ENCODE measurements around the gene ZNF366.

Gene ZNF366

GRCh38 chr5:72507231-72507906 lies at the start of gene ZNF366:
Gene ZNF366, minus strand, starts transcription at chr5:72507410. Its CDS starts 45,914 bp downstream, at chr5:72461496.
- no peaks in the 10 kb centered on the region for H3K36me3 Mint-ChIP-seq (ENCODE audit: low read depth)
- peaks cover 2% of the 10 kb centered on the region for H3K4me1 Mint-ChIP-seq (ENCODE audit: low read depth)

GRCh38 chr5:72556351-72557166 lies 49.3 kb upstream of the ZNF366 start:
- Mint-ChIP-seq H3K4me3 (peak overlapping the region; percentile 55), H3K27ac (no peak overlapping the region), H3K36me3 (ENCODE audit: low read depth) (no peaks in the 10 kb centered on the region), H3K9me3 (no peaks in the 10 kb centered on the region), H3K4me1 (ENCODE audit: low read depth) (peaks cover 7% of the 10 kb centered on the region), H3K27me3 (ENCODE audit: low read depth) (peaks cover 20% of the 10 kb centered on the region)

More at GRCh38 chr5:72507231-72507906, at the start of gene ZNF366:
- Mint-ChIP-seq H3K4me3 (no peak within 1 kb of the TSS), H3K27ac (no peak within 1 kb of the TSS), H3K27me3 (ENCODE audit: low read depth) (peaks cover 18% of the 10 kb centered on the region), H3K9me3 (no peaks in the 10 kb centered on the region)

GRCh38 chr5:72555871-72556270 lies 48.7 kb upstream of the ZNF366 start:
- no peak overlapping the region for H3K27ac Mint-ChIP-seq
- H3K36me3 Mint-ChIP-seq (ENCODE audit: low read depth), result no peaks in the 10 kb centered on the region
- H3K27me3 Mint-ChIP-seq (ENCODE audit: low read depth), result peaks cover 20% of the 10 kb centered on the region
- H3K4me1 Mint-ChIP-seq (ENCODE audit: low read depth), result peaks cover 7% of the 10 kb centered on the region
- no peak overlapping the region for H3K4me3 Mint-ChIP-seq
- H3K9me3 Mint-ChIP-seq, result no peaks in the 10 kb centered on the region

- no peak overlapping the region for H3K27ac Mint-ChIP-seq
- H3K27me3 Mint-ChIP-seq (ENCODE audit: low read depth), result peaks cover 20% of the 10 kb centered on the region
- H3K4me3 Mint-ChIP-seq, result no peak overlapping the region
- H3K36me3 Mint-ChIP-seq (ENCODE audit: low read depth), result no peaks in the 10 kb centered on the region
- H3K4me1 Mint-ChIP-seq (ENCODE audit: low read depth), result peaks cover 7% of the 10 kb centered on the region
- no peaks in the 10 kb centered on the region for H3K9me3 Mint-ChIP-seq
Measured at GRCh38 chr5:72554897-72555296, 47.7 kb upstream of the ZNF366 start.

GRCh38 chr5:72552041-72552557 lies 44.9 kb upstream of the ZNF366 start:
- Mint-ChIP-seq H3K36me3 (ENCODE audit: low read depth) (no peaks in the 10 kb centered on the region), H3K27me3 (ENCODE audit: low read depth) (peaks cover 21% of the 10 kb centered on the region)

GRCh38 chr5:72550595-72550994 lies 43.4 kb upstream of the ZNF366 start:
- H3K4me1 Mint-ChIP-seq (ENCODE audit: low read depth), result no peaks in the 10 kb centered on the region
- H3K27ac Mint-ChIP-seq, result no peak overlapping the region
- H3K36me3 Mint-ChIP-seq (ENCODE audit: low read depth), result no peaks in the 10 kb centered on the region
- H3K4me3 Mint-ChIP-seq, result no peak overlapping the region
- H3K9me3 Mint-ChIP-seq, result no peaks in the 10 kb centered on the region
- peaks cover 9% of the 10 kb centered on the region for H3K27me3 Mint-ChIP-seq (ENCODE audit: low read depth)

More at GRCh38 chr5:72552041-72552557, 44.9 kb upstream of the ZNF366 start:
- H3K4me1 Mint-ChIP-seq (ENCODE audit: low read depth), result peaks cover 5% of the 10 kb centered on the region
- no peaks in the 10 kb centered on the region for H3K9me3 Mint-ChIP-seq
- H3K4me3 Mint-ChIP-seq, result no peak overlapping the region
- no peak overlapping the region for H3K27ac Mint-ChIP-seq

- Mint-ChIP-seq H3K9me3 (no peaks in the 10 kb centered on the region), H3K27me3 (ENCODE audit: low read depth) (no peaks in the 10 kb centered on the region)
Measured at GRCh38 chr5:72543811-72544210, 36.6 kb upstream of the ZNF366 start.

GRCh38 chr5:72543365-72543764 lies 36.2 kb upstream of the ZNF366 start:
- Mint-ChIP-seq H3K4me3 (no peak overlapping the region), H3K9me3 (no peaks in the 10 kb centered on the region), H3K36me3 (ENCODE audit: low read depth) (no peaks in the 10 kb centered on the region), H3K27ac (no peak overlapping the region), H3K4me1 (ENCODE audit: low read depth) (no peaks in the 10 kb centered on the region), H3K27me3 (ENCODE audit: low read depth) (no peaks in the 10 kb centered on the region)

More at GRCh38 chr5:72543811-72544210, 36.6 kb upstream of the ZNF366 start:
- Mint-ChIP-seq H3K27ac (no peak overlapping the region), H3K4me1 (ENCODE audit: low read depth) (no peaks in the 10 kb centered on the region), H3K4me3 (no peak overlapping the region), H3K36me3 (ENCODE audit: low read depth) (no peaks in the 10 kb centered on the region)

GRCh38 chr5:72542695-72543094 lies 35.5 kb upstream of the ZNF366 start:
- no peaks in the 10 kb centered on the region for H3K4me1 Mint-ChIP-seq (ENCODE audit: low read depth)
- H3K27me3 Mint-ChIP-seq (ENCODE audit: low read depth), result no peaks in the 10 kb centered on the region
- H3K4me3 Mint-ChIP-seq, result no peak overlapping the region
- H3K36me3 Mint-ChIP-seq (ENCODE audit: low read depth), result no peaks in the 10 kb centered on the region
- no peaks in the 10 kb centered on the region for H3K9me3 Mint-ChIP-seq
- no peak overlapping the region for H3K27ac Mint-ChIP-seq

- Mint-ChIP-seq H3K36me3 (ENCODE audit: low read depth) (no peaks in the 10 kb centered on the region), H3K4me1 (ENCODE audit: low read depth) (no peaks in the 10 kb centered on the region), H3K9me3 (no peaks in the 10 kb centered on the region), H3K27me3 (ENCODE audit: low read depth) (no peaks in the 10 kb centered on the region), H3K4me3 (no peak overlapping the region), H3K27ac (no peak overlapping the region)
Measured at GRCh38 chr5:72541501-72542225, 34.5 kb upstream of the ZNF366 start.

GRCh38 chr5:72540759-72541438 lies 33.7 kb upstream of the ZNF366 start:
- Mint-ChIP-seq H3K4me3 (no peak overlapping the region), H3K36me3 (ENCODE audit: low read depth) (no peaks in the 10 kb centered on the region), H3K27me3 (ENCODE audit: low read depth) (peaks cover under 1% of the 10 kb centered on the region), H3K4me1 (ENCODE audit: low read depth) (no peaks in the 10 kb centered on the region), H3K9me3 (no peaks in the 10 kb centered on the region), H3K27ac (no peak overlapping the region)

GRCh38 chr5:72539726-72540125 lies 32.5 kb upstream of the ZNF366 start:
- Mint-ChIP-seq H3K27ac (no peak overlapping the region), H3K4me1 (ENCODE audit: low read depth) (no peaks in the 10 kb centered on the region), H3K27me3 (ENCODE audit: low read depth) (peaks cover 4% of the 10 kb centered on the region), H3K9me3 (no peaks in the 10 kb centered on the region), H3K4me3 (no peak overlapping the region), H3K36me3 (ENCODE audit: low read depth) (no peaks in the 10 kb centered on the region)

GRCh38 chr5:72539038-72539437 lies 31.8 kb upstream of the ZNF366 start:
- H3K4me1 Mint-ChIP-seq (ENCODE audit: low read depth), result no peaks in the 10 kb centered on the region
- H3K27me3 Mint-ChIP-seq (ENCODE audit: low read depth), result peaks cover 4% of the 10 kb centered on the region
- no peak overlapping the region for H3K4me3 Mint-ChIP-seq
- H3K36me3 Mint-ChIP-seq (ENCODE audit: low read depth), result no peaks in the 10 kb centered on the region
- H3K9me3 Mint-ChIP-seq, result no peaks in the 10 kb centered on the region
- no peak overlapping the region for H3K27ac Mint-ChIP-seq

GRCh38 chr5:72537166-72537565 lies 30.0 kb upstream of the ZNF366 start:
- peaks cover 4% of the 10 kb centered on the region for H3K27me3 Mint-ChIP-seq (ENCODE audit: low read depth)
- H3K4me1 Mint-ChIP-seq (ENCODE audit: low read depth), result no peaks in the 10 kb centered on the region
- no peak overlapping the region for H3K27ac Mint-ChIP-seq
- no peak overlapping the region for H3K4me3 Mint-ChIP-seq
- no peaks in the 10 kb centered on the region for H3K36me3 Mint-ChIP-seq (ENCODE audit: low read depth)
- no peaks in the 10 kb centered on the region for H3K9me3 Mint-ChIP-seq

All from T-helper 1 cell treated with Interleukin-12 subunit alpha and Interleukin-12 subunit beta and Interleukin-4 antibody, amounts not matched to agents 30 μg/mL and 1 μg/mL, for 36 hours (primary cell).